CD1c-positive myeloid dendritic cell (primary cell): ENCODE measurements around the gene PPP5C.
"Not testable (repeated sequence)": the region's sequence is repeated elsewhere in the genome, so short reads cannot be mapped to it uniquely, and the experiment has no call there.

ENCODE experiments used
- DNase-seq: peaks from one replicate; pipeline ENCODE4 v3.0.0-alpha.2; 2016; ENCODE audit errors: extremely low spot score

Gene PPP5C

DNA sequence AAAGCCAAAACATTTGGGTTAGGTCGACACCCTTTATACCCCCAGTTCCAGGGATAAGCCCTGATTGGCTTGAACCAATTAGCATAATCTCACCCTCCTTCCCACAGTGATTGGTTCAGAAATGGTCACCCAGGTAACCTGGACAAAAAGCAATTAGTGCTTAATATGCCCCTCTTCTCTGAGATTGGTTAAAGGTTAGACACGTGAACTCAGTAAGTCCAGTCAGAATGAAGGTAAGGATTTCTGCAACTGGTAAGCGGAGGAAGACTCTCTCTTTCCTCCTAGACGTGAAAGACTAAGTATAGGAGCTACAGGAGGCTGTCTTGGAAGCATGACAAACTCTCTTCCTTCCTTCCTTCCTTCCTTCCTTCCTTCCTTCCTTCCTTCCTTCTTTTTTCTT is 83.1 kb downstream of the PPP5C start:
- no peak for DNase-seq

DNA sequence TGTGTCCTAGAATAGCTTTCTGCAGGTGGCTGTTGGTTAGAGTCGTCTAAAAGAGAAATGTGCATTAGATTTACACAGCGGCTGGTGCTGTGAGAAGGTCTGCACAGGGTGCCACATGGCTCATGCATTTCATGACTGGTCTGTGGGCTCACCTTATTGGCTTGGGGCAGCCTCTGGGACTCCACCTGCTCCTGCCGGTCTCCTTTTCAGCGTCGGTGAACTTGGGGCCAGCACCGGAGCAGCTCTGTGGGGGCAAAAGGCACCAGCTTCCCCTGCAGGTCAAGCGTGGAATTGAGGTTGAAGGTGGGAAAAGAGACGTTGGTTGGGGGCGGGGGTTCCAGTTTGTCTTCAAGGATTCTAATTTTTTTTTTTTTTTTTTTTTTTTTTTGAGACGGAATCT is 84.9 kb downstream of the PPP5C start:
- no peak for DNase-seq

DNA sequence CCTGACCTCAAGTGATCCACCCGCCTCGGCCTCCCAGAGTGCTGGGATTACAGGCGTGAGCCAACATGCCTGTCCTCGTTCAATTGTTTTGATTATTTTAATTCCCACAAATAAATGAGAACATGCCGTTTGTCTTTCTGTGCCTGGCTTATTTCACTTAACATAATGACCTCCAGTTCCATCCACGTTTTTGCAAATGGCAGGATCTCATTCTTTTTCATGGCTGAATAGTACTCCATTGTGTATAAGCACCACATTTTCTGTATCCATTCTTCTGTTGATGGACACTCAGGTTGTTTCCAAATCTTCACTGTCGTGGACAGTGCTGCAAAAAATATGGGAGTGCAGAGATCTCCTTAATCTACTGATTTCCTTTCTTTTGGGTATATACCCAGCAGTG is 86.6 kb downstream of the PPP5C start:
- not testable (repeated sequence) for DNase-seq

- DNase-seq: no peak
Observed at GRCh38 chr19:46435009-46435408, 88.1 kb downstream of the PPP5C start.

GRCh38 chr19:46435689-46436088 is 88.8 kb downstream of the PPP5C start:
- not testable (repeated sequence) for DNase-seq
